Liver (tissue), 2 donors: ENCODE measurements around the gene ACADS.

Experiments used
- CTCF ChIP-seq: fragments of 150-350 bp; IDR thresholded peaks from 2 replicates; pipeline ENCODE4 v1.5.1; 2017; ENCODE audit warnings: improper control_type of control experiment, low read depth, low read length; ENCODE audit not compliant: missing input control
- ZBTB33 ChIP-seq: IDR thresholded peaks from 2 replicates; pipeline ENCODE4 v1.6.1; 2016; ENCODE audit warnings: antibody characterized with exemption
- donor health status: healthy.

- TF ChIP-seq ZBTB33 (no peak), CTCF (no peak)
Observed at GRCh38 chr12:120738252-120739030, 12.8 kb downstream of the ACADS start.
